Cardiac muscle cell (in vitro differentiated cells and primary cell): ENCODE measurements around the gene NCAM2. TPM values are rescaled to one million over a fixed set of nuclear protein-coding genes. Genes with fewer than 3 reads are reported as not detected.
"Not testable (repeated sequence)": the region's sequence is repeated elsewhere in the genome, so short reads cannot be mapped to it uniquely, and the experiment has no call there.

Experiments used
- DNase-seq, 2 donors: peaks; one replicate each; pipeline versions ENCODE4 v3.0.0 to v3.0.0-alpha.2; 2010 to 2017; ENCODE audit warnings: low read depth in 1 of 2, low spot score in 1 of 2
- H3K27ac ChIP-seq: fragments of 200-600 bp; sonication (generic); 2 replicates; pipeline ENCODE4 v1.5.1; 2016
- H3K27me3 ChIP-seq: fragments of 200-600 bp; sonication (generic); 2 replicates; pipeline ENCODE4 v1.6.0; 2016; ENCODE audit warnings: control low read depth
- H3K36me3 ChIP-seq: fragments of 200-600 bp; sonication (generic); 2 replicates; pipeline ENCODE4 v1.5.1; 2016; ENCODE audit warnings: control low read depth
- H3K4me1 ChIP-seq: fragments of 200-600 bp; sonication (generic); 2 replicates; pipeline ENCODE4 v1.8.1; 2017; ENCODE audit warnings: low read depth, mild to moderate bottlenecking, mixed run types
- H3K4me3 ChIP-seq: fragments of 200-600 bp; sonication (generic); 2 replicates; pipeline ENCODE4 v1.5.1; 2016; ENCODE audit warnings: mild to moderate bottlenecking
- H3K9me3 ChIP-seq: fragments of 200-600 bp; sonication (generic); 2 replicates; pipeline ENCODE4 v1.5.1; 2017; ENCODE audit warnings: low read depth, mild to moderate bottlenecking, control low read depth
- polyA plus RNA-seq: library from polyadenylated mRNA; unstranded; fragments of >200 nt; fragmentation: Nextera tagmentation; extraction: Ambion mirVana; gene quantifications from 2 replicates; pipeline ENCODE4 v1.2.1, GENCODE V29; 2016
- total RNA-seq: library from RNA; depleted of rRNA; stranded (reverse); fragments of >200 nt; gene quantifications from 2 replicates; pipeline ENCODE4 v1.2.3, GENCODE V29; 2016
- TF ChIP-seq, protein P1 (sequence below): IDR thresholded peaks from 2 replicates; pipeline ENCODE4 v1.5.1; 2012; ENCODE audit warnings: low read depth, mild to moderate bottlenecking, low read length

Gene NCAM2
- total and polyA plus RNA-seq, 2 experiments from 2014 or later: 0.45 to 2.6 TPM

DNA sequence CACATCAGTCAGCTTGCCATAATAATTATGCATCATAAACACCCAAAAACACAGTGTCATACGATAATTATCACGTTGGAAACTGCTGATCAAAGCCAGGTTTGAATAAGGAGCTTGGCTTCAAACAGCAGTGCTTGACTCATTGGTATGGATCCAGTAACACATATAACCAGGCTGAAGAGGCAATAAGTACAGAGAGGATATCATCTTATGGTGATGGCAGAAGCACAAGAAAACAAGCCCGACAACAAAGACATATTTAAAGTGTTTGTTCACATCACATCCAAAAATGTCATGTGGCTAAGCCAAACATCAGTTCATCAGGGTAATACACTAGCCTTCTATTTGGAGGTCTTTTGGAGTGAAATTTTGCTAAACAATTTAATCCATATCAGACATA lies 389.7 kb downstream of the NCAM2 start:
- no peaks in the 10 kb centered on the region for H3K27me3 ChIP-seq
- no peak overlapping the region for H3K27ac ChIP-seq
- no peaks in the 10 kb centered on the region for H3K36me3 ChIP-seq
- DNase-seq: no peak
- H3K9me3 ChIP-seq: no peaks in the 10 kb centered on the region
- H3K4me3 ChIP-seq: no peak overlapping the region
- H3K4me1 ChIP-seq: no peaks in the 10 kb centered on the region
- TF ChIP-seq, protein P1, sequence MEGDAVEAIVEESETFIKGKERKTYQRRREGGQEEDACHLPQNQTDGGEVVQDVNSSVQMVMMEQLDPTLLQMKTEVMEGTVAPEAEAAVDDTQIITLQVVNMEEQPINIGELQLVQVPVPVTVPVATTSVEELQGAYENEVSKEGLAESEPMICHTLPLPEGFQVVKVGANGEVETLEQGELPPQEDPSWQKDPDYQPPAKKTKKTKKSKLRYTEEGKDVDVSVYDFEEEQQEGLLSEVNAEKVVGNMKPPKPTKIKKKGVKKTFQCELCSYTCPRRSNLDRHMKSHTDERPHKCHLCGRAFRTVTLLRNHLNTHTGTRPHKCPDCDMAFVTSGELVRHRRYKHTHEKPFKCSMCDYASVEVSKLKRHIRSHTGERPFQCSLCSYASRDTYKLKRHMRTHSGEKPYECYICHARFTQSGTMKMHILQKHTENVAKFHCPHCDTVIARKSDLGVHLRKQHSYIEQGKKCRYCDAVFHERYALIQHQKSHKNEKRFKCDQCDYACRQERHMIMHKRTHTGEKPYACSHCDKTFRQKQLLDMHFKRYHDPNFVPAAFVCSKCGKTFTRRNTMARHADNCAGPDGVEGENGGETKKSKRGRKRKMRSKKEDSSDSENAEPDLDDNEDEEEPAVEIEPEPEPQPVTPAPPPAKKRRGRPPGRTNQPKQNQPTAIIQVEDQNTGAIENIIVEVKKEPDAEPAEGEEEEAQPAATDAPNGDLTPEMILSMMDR: no peak

DNA sequence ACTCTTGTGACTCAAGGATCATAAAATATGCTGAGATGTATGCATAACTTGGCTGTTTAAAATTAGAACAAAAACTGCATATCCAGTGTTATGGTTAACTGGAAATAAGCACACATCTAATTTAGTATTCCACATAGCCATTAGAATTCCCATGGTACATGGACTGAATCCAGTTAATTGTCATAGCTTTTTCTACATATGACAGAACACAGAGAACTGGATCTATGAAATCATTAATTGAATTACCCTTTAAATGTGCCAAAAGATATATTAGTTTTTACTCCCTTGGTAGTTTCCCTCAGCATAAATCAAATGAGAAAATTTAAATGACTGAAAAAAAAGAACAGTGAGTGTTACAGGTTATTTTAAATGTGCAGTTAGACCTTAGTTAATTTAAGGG lies 395.9 kb downstream of the NCAM2 start:
- Histone ChIP-seq H3K4me1 (no peaks in the 10 kb centered on the region), H3K4me3 (no peak overlapping the region), H3K27me3 (no peaks in the 10 kb centered on the region), H3K27ac (no peak overlapping the region), H3K36me3 (no peaks in the 10 kb centered on the region), H3K9me3 (no peaks in the 10 kb centered on the region)
- DNase-seq: no peak
- TF ChIP-seq, protein P1: no peak

DNA sequence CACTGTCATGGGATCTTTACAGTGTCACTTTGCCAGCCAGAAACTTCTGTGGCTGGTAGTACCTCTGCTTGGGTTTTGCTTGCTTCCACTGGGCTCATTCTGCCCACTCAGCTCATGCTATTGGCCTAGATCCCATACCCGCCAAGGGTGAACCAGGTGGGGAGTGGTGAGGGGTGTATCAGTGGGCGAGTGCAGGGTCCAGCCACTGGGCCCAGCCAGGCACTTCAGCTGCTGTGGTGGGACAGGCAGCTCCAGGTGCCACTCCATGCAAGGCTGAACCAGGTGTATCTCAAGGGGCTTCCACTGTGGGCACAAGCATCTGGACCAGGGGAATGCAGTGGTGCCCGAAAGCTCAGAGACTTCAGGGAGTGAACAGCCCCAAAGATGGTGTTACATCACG lies 398.2 kb downstream of the NCAM2 start:
- H3K27ac ChIP-seq: no peak overlapping the region
- no peaks in the 10 kb centered on the region for H3K4me1 ChIP-seq
- TF ChIP-seq, protein P1: no peak
- no peaks in the 10 kb centered on the region for H3K36me3 ChIP-seq
- H3K9me3 ChIP-seq: no peaks in the 10 kb centered on the region
- H3K27me3 ChIP-seq: no peaks in the 10 kb centered on the region
- no peak overlapping the region for H3K4me3 ChIP-seq
- no peak for DNase-seq

DNA sequence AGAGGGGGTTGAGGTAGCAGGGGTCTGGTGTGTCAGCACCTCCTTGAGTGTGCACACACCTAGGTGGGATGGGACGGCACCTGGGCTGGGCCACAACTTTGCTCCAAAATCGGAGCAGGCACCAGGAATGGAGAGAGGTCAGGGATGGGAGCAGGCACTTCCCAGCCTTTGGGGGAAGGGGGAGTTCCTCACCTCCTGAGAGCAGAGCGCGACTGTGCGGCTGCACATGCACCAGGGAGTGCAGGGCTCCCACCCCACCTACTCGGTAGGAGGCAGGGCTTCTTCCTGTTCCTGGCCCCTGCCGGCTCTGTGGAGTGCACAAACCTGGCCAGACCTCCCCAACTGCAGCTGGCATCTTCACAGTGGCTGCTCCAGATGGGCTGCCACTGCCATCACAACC lies 399.3 kb downstream of the NCAM2 start:
- Histone ChIP-seq H3K27ac (no peak overlapping the region), H3K36me3 (no peaks in the 10 kb centered on the region), H3K4me1 (no peaks in the 10 kb centered on the region), H3K9me3 (no peaks in the 10 kb centered on the region), H3K27me3 (no peaks in the 10 kb centered on the region), H3K4me3 (no peak overlapping the region)
- TF ChIP-seq, protein P1: no peak
- no peak for DNase-seq

DNA sequence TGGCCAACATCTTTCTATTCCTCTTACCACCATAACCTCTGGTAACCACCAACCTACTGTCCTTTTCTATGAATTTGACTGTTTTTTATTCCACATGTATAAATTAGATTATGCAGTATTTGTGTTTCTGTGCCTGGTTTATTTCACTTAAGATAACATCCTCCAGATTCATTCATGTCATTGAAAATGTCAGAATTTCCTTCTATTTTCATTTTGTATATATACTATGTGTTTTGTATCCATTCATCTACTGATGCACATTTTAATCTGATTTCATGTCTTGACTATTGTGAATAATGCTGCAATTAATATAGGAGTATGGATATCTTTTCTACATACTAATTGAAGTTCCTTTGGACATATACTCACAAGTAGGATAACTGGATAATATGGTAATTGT lies 403.2 kb downstream of the NCAM2 start:
- Histone ChIP-seq H3K36me3 (no peaks in the 10 kb centered on the region), H3K27me3 (no peaks in the 10 kb centered on the region), H3K4me1 (no peaks in the 10 kb centered on the region), H3K9me3 (peaks cover 6% of the 10 kb centered on the region), H3K4me3 (no peak overlapping the region), H3K27ac (no peak overlapping the region)
- TF ChIP-seq, protein P1: no peak
- no peak for DNase-seq

DNA sequence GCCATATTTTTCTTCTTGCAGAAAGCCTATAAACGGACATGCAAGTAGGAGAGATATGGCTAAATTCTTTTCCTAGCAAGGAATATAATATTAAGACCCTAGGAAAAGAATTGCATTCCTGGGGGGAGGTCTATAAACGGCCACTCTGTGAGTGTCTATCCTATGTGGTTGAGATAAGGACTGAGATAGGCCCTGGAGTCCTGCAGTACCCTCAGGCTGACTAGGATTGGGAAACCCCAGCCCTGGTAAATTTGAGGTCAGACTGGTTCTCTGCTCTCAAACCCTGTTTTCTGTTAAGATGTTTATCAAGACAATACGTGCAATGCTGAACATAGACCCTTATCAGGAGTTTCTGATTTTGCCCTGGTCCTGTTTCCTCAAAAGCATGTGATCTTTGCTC lies 404.0 kb downstream of the NCAM2 start:
- DNase-seq, H3K4me3 ChIP-seq, H3K27me3 ChIP-seq, H3K4me1 ChIP-seq, H3K36me3 ChIP-seq, H3K27ac ChIP-seq, H3K9me3 ChIP-seq: not testable (repeated sequence)

DNA sequence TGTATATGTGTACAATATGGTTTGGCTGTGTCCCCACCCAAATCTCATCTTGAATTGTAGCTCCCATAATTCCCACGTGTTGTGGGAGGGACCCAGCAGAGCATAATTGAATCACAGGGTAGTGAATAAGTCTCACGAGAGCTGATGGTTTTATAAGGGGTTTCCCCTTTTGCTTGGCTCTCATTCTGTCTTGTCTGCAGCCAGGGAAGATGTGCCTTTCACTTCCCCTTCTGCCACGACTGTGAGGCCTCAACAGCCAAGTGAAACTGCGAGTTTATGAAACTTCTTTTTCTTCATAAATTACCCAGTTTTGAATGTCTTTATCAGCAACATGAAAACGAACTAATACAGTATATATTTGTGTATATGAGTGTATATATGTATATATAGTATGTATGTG lies 406.1 kb downstream of the NCAM2 start:
- H3K36me3 ChIP-seq, DNase-seq, H3K4me3 ChIP-seq, H3K27me3 ChIP-seq, H3K9me3 ChIP-seq, H3K4me1 ChIP-seq, H3K27ac ChIP-seq: not testable (repeated sequence)
